HEK293T (cell line): ENCODE data around the gene C1orf174.

Experiments
- CTBP1 ChIP-seq: fragments of 450-650 bp; IDR thresholded peaks from 2 replicates; pipeline ENCODE4 v1.6.1; 2016; ENCODE audit warnings: borderline replicate concordance
- ELF4 ChIP-seq: fragments of 450-650 bp; IDR thresholded peaks from 2 replicates; pipeline ENCODE4 v1.6.1; 2017; ENCODE audit warnings: antibody characterized with exemption
- FOXA1 ChIP-seq: fragments of 450-650 bp; IDR thresholded peaks from 2 replicates; pipeline ENCODE4 v1.6.1; 2016; ENCODE audit warnings: mild to moderate bottlenecking
- LEF1 ChIP-seq: fragments of 450-650 bp; IDR thresholded peaks from 2 replicates; pipeline ENCODE4 v1.6.1; 2017; ENCODE audit warnings: mild to moderate bottlenecking, borderline replicate concordance
- PKNOX1 ChIP-seq: fragments of 450-650 bp; IDR thresholded peaks from 2 replicates; pipeline ENCODE4 v1.6.1; 2016
- SUZ12 ChIP-seq: fragments of 450-650 bp; IDR thresholded peaks from 2 replicates; pipeline ENCODE4 v1.6.1; 2016; ENCODE audit warnings: mild to moderate bottlenecking

DNA sequence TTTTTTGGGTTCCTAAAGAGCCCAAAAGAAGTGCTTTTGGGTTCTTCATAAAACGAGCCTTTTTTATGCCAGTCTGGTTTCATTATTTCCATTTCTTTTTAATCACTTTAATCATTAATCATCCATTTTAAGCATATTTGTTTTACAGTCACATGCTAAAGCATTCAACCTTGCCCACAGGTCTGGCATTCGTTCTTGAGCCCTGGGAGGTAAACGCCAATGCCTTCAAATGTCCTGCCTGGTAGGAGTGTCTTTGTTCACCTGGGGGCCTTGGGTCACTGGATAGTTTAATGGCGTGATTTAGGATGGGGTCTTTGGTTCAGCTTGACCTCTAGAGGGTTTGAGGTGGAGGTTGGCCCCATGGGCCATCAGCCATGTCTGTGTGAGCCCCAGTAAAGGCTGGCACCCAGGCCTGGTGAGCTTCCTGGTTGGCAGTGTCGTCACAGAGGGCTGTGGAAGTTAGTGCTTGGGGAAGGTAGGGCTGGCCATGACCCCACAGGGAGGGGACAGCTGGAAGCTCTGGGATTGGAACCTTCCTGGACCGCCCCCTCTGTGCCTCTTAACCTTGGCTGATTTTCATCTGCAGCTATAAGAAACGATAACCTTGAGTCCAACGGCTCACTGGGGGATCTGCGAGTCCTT, 20.2 kb downstream of the C1orf174 start:
- TF ChIP-seq LEF1, result no peak
- TF ChIP-seq ELF4, result no peak
- TF ChIP-seq SUZ12, result no peak
- no peak for TF ChIP-seq CTBP1
- TF ChIP-seq FOXA1, result no peak
- TF ChIP-seq PKNOX1, result no peak
